Suppressor macrophage treated with lipopolysaccharide for 4 hours (primary cell): ENCODE results near the gene CSF2RB.
"Not testable (repeated sequence)": the region's sequence is repeated elsewhere in the genome, so short reads cannot be mapped to it uniquely, and the experiment has no call there.

Experiments used
- DNase-seq: peaks from one replicate; pipeline ENCODE4 v3.0.0-alpha.2; 2020

CSF2RB gene

DNA sequence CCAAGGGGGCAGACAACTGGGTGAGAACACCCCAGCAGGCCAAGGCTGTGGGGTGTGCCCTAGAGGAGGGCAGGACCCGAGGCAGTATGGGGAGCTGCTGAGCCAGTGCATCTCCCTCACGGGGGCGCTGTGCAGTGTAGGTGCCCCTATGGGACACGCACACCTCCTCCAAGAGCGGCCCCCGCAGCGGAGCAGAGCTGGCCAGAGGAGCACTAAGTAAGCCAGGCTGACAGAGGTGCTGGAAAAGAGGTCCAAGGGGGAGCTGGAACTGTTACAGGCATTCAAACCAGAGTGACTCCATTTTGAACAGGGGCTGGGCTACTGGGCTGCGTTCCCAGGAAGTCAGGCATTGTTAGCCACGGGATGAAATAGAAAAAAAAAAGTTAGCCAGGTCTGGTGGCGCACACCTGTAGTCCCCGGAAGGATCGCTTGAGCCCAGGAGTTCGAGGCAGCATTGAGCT is 64.0 kb downstream of the CSF2RB start:
- peak; percentile 38 for DNase-seq

DNA sequence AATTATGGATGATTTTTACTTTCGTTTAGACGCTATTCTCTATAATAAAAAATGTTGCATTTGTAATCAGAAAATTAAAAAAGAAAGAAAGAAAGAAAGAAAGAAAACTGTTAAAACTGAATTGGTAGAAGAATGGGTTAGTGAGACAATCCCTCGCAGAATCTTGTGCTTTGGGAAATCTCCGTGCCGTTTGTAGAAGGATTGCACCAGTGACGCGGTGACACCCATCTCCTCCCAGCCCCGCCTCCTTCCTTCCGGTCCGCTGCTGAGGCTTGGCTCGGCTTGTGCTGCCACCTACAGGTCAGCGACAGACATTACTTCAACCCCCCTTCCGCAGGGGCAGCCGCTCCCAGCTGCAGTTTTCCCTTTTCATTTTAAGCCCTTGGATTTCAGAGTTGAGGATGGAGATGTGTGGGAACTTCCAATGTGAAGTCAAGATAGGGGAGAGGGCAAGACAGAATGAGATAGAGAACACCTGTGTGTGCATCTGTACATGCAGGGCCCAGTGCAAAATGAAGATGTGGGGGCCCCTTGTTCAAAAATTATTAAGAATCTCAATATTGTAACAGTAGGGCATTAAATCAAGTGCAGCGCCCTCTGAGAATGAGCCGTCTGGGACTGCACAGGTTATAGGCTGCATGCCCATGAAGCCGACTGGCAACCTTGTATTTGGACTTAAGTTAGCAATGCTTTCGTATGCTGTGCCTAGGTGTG is 64.7 kb downstream of the CSF2RB start:
- peak; percentile 96 for DNase-seq

DNA sequence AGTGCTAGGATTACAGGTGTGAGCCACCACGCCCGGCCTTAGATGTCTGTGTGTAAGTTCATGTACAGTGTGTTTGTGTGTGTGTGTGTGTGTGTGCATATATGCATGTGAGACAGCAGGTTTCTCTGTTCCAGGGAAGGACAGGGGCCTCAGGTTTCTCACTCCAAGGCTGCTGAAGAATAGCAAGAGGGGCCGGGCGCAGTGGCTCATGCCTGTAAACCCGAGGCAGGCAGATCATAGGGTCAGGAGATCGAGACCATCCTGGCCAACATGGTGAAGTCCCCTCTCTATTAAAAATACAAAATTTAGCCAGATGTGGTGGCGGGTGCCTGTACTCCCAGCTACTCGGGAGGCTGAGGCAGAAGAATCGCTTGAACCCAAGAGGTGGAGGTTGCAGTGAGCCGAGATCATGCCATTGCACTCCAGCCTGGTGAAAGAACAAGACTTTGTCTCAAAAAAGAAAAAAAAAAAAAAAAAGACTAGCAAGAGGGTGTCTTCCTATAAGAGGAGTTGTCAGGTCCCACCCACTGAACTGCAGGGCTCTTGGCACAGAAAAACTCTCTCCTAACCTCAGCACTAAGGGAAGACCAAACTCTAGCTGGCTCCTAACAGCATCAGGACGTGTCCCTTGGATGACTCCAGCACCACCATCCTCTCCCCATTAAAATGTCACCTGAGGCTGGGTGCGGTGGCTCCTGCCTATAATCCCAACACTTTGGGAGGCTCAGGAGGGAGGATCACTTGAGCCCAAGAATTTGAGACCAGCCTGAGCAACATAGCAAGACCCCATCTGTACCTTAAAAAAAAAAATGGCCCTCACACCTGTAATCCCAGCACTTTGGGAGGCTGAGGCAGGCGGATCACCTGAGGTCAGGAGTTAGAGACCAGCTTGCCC is 65.8 kb downstream of the CSF2RB start:
- DNase-seq = no peak

DNA sequence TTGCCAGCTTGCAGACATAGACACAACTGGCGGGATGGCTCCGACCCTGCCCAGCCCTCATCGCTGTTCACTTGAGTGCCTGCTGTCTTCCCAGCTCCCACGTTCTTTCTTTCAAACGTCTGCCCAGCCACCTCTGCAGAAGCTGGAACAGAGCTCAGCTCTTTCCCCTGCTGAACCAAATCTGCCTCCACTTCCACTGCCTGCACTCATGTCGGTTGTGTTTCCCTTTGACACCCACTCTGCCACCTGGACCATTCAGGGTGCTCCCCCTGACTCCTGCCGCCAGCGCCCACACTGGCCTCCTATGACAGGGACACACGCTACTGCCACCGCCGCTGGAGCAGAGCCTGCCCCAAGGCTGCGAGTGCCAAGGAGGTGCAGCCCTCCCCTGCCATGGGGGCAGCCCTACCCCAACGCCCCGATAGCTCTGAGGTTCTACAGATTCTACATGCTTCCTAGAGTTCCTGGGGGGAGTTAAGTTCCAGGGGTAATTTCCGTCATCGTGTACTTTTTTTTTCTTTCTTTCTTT is 67.9 kb downstream of the CSF2RB start:
- no peak for DNase-seq

DNA sequence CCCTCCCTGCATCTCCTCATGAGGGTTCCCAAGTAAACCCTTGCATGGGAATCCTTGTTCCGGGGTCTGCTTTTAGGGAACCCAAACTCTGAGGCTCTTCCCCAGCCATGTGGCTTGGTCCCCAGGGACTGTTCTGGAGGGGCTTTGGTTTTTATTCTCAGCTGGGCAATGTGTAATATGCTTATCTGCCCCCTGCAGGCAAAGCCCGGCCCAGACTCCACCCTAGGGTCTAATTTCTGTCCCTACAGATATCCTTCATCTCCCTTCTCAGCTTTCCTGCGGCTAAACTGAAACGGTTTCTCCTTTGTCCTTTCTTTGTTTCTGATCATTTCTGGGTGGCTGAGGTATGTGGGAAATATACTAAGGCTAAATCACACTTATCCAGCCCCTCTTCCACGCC is 68.7 kb downstream of the CSF2RB start:
- no peak for DNase-seq

DNA sequence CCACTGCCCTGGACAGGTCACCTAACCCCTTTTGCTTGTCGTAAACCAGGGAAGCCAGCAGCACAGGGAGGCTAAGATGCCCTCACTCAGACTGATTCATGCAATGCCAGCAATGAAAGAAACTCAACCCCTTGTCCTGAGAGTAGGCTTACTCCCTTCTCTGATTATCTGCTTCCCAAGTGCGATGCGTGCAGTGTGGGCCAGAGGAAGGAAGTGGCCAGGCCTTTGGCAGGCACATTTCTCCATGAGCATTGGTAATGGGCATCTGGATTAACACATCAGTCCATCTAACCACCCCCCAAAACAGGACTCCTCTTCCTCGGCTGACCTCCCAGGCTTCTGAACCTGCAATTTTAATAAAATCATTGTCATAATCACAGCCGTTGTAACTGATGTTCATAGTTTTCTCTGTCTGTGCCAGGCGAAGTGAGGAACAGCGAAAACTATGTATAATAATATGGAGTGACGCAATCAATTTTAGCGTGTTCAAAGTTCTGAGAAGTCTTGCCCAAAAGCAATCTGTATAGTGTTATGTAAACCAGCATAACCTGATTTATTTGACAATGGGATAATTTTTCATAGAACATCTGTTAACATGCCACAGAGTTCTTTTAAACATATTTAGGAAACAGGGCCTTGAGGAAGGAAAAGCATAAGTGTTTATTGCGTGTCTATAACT is 71.9 kb downstream of the CSF2RB start:
- DNase-seq = no peak

DNA sequence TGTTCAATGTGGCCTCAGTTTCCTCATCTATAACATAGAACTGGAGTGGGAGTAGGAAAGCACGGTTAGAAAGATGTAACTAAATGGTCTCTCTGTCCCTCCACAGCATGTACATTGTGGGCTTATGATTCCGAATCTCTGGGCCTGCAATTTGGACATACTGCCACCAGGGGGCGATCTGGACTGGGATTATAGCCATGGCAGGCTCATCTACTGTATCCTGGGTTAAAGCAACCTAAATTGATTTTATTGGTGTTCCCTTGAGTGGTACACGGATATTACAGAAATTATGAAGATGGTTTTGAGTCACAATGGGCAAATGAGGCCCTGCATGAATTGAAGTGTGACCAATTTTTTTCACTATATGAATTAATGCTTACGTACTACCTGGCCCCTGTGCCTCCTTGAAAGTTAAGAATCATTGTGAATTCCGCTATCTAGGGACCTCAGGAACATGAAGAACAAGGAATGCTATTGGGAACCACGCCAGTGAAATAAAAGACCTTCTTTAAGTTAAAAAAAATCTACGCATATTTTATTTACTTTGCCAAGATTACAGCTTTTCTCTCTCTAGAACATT is 72.9 kb downstream of the CSF2RB start:
- peak; percentile 59 for DNase-seq

DNA sequence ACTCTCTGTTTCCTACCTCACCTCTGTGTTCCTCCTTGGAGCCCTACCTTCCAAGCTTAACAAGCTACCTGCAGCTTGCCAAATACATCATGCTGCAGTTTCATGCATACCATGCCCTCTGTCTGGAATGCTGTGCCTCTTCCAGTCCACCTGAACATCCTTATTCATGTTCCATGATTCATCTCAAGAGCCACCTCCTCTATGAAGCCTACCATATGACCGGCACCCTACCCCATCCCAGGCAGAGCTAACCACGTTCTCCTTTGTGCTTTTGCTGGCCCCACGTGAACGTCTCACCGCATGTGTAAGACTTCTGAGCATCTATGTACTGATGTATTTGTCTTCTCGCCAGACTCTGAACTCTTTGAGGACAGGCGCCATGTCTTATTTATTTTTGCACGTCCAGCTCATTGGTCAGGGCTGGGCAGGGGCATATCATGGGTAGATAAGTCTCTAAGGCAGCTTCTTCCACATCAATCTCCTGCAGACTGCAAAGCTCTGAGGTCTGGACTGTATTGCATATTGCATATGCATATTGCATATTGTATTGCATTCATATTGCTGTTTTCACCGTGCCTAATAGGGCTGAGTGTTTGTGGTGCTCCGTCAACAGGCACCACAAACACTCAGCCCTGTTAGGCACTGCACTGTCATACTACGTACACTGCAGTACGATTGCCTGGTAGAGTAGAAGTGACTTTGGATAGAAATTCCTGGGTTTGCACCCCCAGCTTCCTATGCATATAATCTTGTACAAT is 74.8 kb downstream of the CSF2RB start:
- no peak for DNase-seq

DNA sequence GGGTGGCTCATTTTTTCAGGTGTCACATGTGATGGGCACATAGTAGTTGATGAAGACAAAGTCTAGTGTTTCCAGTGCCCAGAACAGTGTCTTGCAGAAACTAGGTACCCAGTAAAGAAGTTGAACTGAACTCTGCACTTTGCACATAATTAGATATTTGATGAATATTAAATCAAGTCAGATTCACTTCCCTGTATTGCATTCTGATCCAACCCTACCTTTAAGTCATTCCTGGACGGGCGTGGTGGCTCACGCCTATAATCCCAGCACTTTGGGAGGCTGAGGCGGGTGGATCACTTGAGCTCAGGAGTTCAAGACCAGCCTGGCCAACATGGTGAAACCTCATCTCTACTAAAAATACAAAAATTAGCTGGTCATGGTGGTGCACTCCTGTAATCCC is 75.6 kb downstream of the CSF2RB start:
- DNase-seq = not testable (repeated sequence)
